Aorta (tissue), 5 donors: Measurements from ENCODE around the gene TMEM19. TPM values are rescaled to one million over a fixed set of nuclear protein-coding genes. Genes with fewer than 3 reads are reported as not detected.

ENCODE experiments used
- ATAC-seq: fragments of 200-7000 bp; cut with Tn5 transposase; one replicate; pipeline ENCODE4 v1.9.1; 2022; ENCODE audit warnings: moderate library complexity; ENCODE audit not compliant: low FRiP score
- DNase-seq, 2 donors: peaks; one replicate each; pipeline ENCODE4 v3.0.0-alpha.2; 2020
- H3K27ac ChIP-seq, 2 donors: one replicate each; pipeline ENCODE4 v1.5.1; 2013; ENCODE audit warnings: low read length in 2 of 2, mild to moderate bottlenecking in 2 of 2, moderate library complexity in 2 of 2, control low read depth in 1 of 2, inconsistent platforms in 1 of 2, low read depth in 1 of 2
- H3K27me3 ChIP-seq, 2 donors: one replicate each; pipeline ENCODE4 v1.6.1; 2013; ENCODE audit warnings: control low read depth in 1 of 2, low read length in 1 of 2, mild to moderate bottlenecking in 1 of 2, moderate library complexity in 1 of 2; ENCODE audit not compliant: insufficient read depth in 2 of 2, control insufficient read depth in 1 of 2
- H3K36me3 ChIP-seq, 2 donors: one replicate each; pipeline ENCODE4 v1.6.1; 2013; ENCODE audit warnings: control low read depth in 1 of 2, low read length in 1 of 2, mild to moderate bottlenecking in 1 of 2; ENCODE audit not compliant: insufficient read depth in 2 of 2, control insufficient read depth in 1 of 2
- H3K4me1 ChIP-seq, 2 donors: one replicate each; pipeline ENCODE4 v1.6.1; 2013; ENCODE audit warnings: low read length in 2 of 2, control low read depth in 1 of 2, mild to moderate bottlenecking in 1 of 2, moderate library complexity in 1 of 2; ENCODE audit not compliant: insufficient read depth in 2 of 2, control insufficient read depth in 1 of 2
- H3K4me3 ChIP-seq, 2 donors: one replicate each; pipeline ENCODE4 v1.5.1; 2013; ENCODE audit warnings: low read length in 2 of 2, control low read depth in 1 of 2, mild to moderate bottlenecking in 1 of 2
- H3K9me3 ChIP-seq: one replicate; pipeline ENCODE4 v1.6.1; 2013; ENCODE audit warnings: mild to moderate bottlenecking, low read length; ENCODE audit not compliant: control insufficient read depth
- WGBS, 2 donors: extraction: QIAGEN DNeasy Blood & Tissue Kit; methylation state at CpG; one replicate each; pipeline ENCODE4 v1.1.7; 2013; 5-methylcytosine and 5-hydroxymethylcytosine counted together
- intact Hi-C, 2 donors: fragments of 100-400 bp; cut with DNase I; formaldehyde crosslinking; loops; one replicate each; pipeline versions ENCODE4 v1.14.2 to v1.15.0; 2022
- polyA plus RNA-seq, 2 donors: library from polyadenylated mRNA; stranded (reverse); fragments of 200-250 nt; gene quantifications; one replicate each; pipeline ENCODE4 v1.2.3, GENCODE V29; 2013
- total RNA-seq, 2 donors: library from RNA; stranded (reverse); fragmentation: NEBNext Ultra II Directional; extraction: Animal tissue kit (Norgen Biotek cat#: 25700); gene quantifications; one replicate each; pipeline ENCODE4 v1.2.1, GENCODE V29; 2021
- donor health status: healthy with polysubstance abuse.
- donor health status: Bipolar disorder and iron deficiency.
- donor health status: DM: no; HTN: no; CAD: no.
- donor health status: DM: no; HTN: no; CAD: no.
- donor health status: DM: yes; HTN: yes; CAD: no.

The TMEM19 gene
- total and polyA plus RNA-seq, 4 donors = 13.6 to 22.8 (median 15.8) TPM

GRCh38 chr12:71752891-71753290 is 67.0 kb downstream of the TMEM19 start:
- no peak overlapping the region for H3K4me3 ChIP-seq
- intact Hi-C loops = loop anchor here (5.0 to 10.0 kb wide), 4 partner anchors 66 to 338 kb away; partner anchors contain the start of genes TBC1D15 (in 2 of the 2), THAP2 (in 1 of the 2), TMEM19 (in 1 of the 2) and ZFC3H1 (in 1 of the 2)
- no peak for ATAC-seq

More at GRCh38 chr12:71752891-71753290, 67.0 kb downstream of the TMEM19 start:
- H3K27ac ChIP-seq = no peak overlapping the region
- H3K27me3 ChIP-seq = no peaks in the 10 kb centered on the region
- H3K4me1 ChIP-seq = no peaks in the 10 kb centered on the region
- H3K36me3 ChIP-seq = no peaks in the 10 kb centered on the region
- DNase-seq = no peak
- H3K9me3 ChIP-seq = no peaks in the 10 kb centered on the region
- 86 to 88% methylated on average over 1 of the region's 1 CpG for WGBS, 2 donors

Other genes with a start within 250 kb of the TMEM19 start
- gene LGR5, start 246.3 kb upstream of the TMEM19 start, total RNA-seq = 1 to 10 TPM in 1 of 2 donors, under 1 TPM in 1; 0.65 to 1.6 TPM
- gene LGR5, start 246.3 kb upstream of the TMEM19 start, polyA plus RNA-seq = under 1 TPM; 0.10 to 0.50 TPM
- 10 to 100 TPM; 71.7 to 95.3 TPM for gene ZFC3H1, start 22.2 kb upstream of the TMEM19 start, total RNA-seq
- gene ZFC3H1, start 22.2 kb upstream of the TMEM19 start, polyA plus RNA-seq = 10 to 100 TPM in 1 of 2 donors, 1 to 10 TPM in 1; 8.0 to 27.0 TPM
- 1 to 10 TPM; 4.3 to 6.0 TPM for gene THAP2, start 21.8 kb upstream of the TMEM19 start, total RNA-seq
- gene THAP2, start 21.8 kb upstream of the TMEM19 start, polyA plus RNA-seq = 1 to 10 TPM in 1 of 2 donors, under 1 TPM in 1; 1.00 to 1.5 TPM
- 100 to 1,000 TPM in 1 of 2 donors, 10 to 100 TPM in 1; 97.2 to 113 TPM for gene RAB21, start 68.8 kb downstream of the TMEM19 start, total RNA-seq
- 10 to 100 TPM; 28.0 to 31.6 TPM for gene RAB21, start 68.8 kb downstream of the TMEM19 start, polyA plus RNA-seq
- gene TBC1D15, start 153.7 kb downstream of the TMEM19 start, total RNA-seq = 10 to 100 TPM; 47.7 to 76.9 TPM
- gene TBC1D15, start 153.7 kb downstream of the TMEM19 start, polyA plus RNA-seq = 10 to 100 TPM; 26.0 to 31.2 TPM